Activated CD4-positive, alpha-beta T cell treated with anti-CD3 and anti-CD28 coated beads for 1 hour (primary cell): ENCODE results near the gene CEACAM16.
A peak's percentile ranks its signal among the peaks of the same experiment; 100 is the strongest.

ENCODE experiments used
- DNase-seq: peaks from one replicate; pipeline ENCODE4 v3.0.0-alpha.2; 2020

CEACAM16 gene

GRCh38 chr19:44726465-44726864, 27.5 kb downstream of the CEACAM16 start:
- no peak for DNase-seq

DNA sequence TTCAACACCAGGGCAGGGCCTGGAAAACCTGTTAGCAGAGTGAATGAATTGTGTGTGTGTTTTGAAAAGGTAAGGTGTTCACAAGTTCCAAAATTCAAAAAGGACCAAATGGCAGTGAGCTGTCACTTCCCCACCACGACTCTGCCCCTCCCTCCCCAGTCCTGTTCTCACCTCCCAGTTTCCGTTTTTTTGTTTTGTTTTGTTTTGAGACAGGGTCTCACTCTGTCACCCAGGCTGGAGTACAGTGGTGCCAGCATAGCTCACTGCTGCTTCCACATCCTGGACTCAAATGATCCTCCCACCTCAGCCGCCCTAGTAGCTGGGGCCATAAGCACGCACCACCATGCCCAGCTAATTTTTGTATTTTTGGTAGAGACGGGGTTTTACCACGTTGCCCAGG, 29.2 kb downstream of the CEACAM16 start:
- DNase-seq: no peak

DNA sequence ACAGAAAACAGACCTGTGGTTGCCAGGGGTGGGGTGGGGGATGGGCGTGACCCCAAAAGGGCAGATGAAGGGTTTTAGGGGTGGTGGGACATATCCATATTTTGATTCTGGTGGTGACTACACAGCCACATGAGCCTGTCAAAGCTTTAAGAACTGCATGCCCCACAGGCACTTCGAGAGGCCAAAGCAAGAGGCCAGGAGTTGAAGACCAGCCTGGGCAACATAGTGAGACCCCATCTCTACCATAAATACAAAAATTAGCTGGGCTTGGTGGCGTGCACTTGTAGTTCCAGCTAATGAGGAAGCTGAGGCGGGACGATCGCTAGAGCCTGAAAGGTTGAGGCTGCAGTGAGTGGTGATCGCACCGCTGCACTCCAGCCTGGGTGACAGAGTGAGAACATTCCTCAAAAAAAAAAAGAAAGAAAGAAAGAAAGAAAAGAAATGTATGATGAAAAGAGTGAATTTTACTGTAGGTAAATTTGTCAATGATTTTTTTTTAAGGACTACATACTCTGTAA, 30.6 kb downstream of the CEACAM16 start:
- no peak for DNase-seq

DNA sequence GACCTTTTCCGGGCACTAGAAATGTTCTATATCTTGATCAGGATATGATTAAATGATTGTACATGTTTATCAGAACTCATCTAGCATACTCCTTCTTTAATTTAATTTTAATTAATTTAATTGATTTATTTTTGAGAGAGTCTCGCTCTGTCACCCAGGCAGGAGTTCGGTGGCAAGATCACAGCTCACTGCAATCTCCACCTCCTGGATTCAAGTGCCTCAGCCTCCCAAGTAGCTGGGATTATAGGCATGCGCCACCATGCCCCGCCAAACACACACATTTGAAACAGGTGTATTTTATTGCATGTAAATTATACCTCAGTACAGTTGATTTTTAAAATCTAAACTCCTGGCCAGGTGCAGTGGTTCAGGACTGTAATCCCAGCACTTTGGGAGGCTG, 32.1 kb downstream of the CEACAM16 start:
- DNase-seq: no peak

DNA sequence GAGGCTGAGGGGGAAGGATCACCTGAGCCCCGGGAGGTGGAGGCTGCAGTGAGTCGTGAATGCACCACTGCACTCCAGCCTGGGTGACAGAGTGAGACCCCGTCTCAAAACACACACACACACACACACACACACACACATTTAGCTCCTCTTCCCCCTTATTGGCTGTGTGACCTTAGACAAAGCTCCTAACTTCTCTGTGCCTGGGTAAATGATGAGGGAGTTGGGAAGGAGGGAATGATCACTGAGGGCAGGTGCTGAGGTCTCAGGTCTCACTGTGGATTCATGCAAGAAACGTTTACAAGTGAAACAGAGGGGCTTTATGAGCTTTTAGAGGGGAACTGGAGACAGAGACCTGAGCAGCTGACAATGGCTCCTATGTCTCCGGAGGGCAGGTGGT, 32.7 kb downstream of the CEACAM16 start:
- no peak for DNase-seq

DNA sequence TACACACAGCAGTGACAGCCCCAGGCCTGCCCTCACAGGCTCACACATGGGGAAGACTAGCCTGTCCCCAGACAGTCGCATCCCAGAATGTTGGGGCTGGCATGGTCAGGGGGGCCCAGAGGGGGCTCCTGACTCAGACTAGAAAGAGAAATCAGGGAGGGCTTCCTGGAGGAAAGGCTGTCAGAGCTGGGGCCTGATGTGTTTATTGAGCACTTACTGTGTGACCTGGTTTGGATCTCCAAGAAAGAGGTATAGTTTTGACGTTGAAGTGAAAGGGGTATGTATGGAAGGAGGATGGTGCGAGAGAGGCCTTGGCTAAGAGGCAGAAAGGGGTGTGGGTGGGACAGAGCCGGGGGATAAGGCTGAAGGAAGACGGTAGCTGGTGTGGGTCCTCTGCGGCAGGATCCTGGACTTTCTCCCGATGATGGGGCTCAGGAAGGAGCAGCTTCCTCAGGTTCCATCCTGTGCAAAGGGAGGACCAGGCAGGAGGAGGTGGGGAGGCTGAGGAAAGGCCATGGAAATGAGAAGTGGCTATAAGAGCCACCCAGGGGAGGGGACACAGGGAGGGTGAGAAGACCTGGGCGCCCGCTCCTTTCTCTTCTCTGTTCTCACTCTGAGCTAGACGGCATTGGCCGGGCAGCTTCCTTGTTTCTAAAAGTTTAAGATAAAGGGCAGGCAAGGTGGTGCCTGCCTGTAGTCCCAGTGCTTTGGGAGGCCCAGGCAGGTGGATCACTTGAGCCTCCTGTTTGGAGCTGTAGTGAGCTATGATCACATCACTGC, 33.5 kb downstream of the CEACAM16 start:
- no peak for DNase-seq

DNA sequence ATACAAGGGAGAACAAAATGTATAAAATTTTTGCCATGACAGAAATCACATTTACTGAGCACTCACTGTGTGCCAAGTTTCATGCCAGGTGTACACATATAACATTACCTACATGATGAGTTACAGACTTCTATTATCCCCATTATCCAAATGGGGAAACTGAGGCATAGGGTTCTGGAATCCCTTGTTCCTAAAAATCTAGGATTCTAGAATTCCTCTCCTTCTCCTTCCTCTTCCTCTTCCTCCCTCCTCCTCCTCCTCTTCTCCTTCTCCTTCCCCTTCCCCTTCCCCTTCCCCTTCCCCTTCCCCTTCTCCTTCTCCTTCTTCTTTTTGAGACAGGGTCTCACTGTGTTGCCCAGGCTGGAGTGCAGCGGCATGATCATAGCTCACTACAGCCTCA, 35.4 kb downstream of the CEACAM16 start:
- no peak for DNase-seq

- no peak for DNase-seq
Measured at GRCh38 chr19:44735011-44735410, 36.1 kb downstream of the CEACAM16 start.

GRCh38 chr19:44737238-44738071, 38.5 kb downstream of the CEACAM16 start:
- no peak for DNase-seq

GRCh38 chr19:44738136-44738535, 39.2 kb downstream of the CEACAM16 start:
- no peak for DNase-seq

GRCh38 chr19:44738603-44739558, 39.9 kb downstream of the CEACAM16 start:
- no peak for DNase-seq

DNA sequence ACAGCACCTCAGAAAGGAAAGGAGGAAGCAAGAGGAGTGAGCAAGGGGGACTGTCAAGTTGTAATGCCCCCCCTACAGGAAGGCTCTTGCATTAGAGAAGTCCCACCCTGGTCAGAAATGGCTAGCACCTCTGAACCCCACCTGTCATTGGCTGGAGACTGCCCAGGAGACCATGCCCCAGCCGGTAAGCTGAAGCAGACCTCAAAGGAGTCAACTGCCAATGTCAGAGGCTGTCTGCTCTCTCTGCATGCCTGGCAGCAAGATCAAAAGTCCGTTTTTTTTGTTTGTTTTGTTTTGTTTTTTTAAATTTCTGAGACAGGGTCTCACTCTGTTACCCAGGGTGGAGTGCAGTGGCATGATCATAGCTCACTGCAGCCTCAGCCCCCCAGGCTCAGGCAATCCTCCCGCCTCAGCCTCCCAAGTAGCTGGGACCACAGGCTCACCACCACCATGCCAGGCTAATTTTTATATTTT, 41.4 kb downstream of the CEACAM16 start:
- DNase-seq: no peak

DNA sequence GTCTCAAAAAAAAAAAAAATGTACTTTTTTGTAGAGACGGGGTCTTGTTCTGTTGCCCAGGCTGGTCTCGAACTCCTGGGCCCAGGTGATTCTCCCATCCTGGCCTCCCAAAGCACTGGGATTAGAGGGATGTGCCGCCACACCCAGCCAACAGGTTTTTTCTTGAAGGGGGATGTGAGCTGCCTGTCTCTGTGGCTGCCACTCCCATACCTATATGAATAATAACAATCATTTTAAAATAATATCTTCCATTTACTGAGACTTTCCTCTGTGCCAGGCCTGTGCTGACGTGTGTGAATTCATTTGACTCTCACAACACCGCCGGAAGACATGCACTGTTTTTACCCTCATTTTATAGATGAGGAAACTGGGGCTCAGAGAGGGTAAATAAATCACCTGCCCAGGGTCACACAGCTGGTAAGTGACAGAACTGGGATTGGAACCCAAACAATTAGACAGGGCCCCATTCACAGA, 42.3 kb downstream of the CEACAM16 start:
- DNase-seq: no peak

DNA sequence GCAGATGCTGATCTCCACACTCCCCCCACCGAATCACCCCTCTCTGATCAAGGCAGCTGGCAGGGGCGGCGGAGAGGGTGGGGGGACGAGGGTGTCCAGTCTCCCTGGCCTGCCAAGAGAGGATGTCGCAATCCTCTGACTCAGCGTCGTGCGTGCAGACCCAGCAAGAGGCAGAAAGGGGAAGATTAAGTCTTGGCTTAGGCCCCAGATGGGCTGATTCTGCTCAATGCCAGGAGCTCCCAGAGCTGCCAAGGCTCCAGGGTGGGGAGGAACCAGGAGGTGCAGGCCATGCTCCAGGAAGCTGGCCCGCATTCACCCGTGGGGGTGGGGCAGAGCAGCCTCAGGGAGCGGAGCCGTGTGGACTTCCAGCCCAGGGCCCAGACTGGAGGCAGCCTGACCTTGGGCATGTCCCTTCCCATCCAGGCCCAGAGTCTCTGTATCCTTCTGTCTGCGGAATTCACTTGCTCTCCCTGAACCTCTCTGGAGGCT, 42.9 kb downstream of the CEACAM16 start:
- DNase-seq: no peak

GRCh38 chr19:44742330-44743061, 43.5 kb downstream of the CEACAM16 start:
- DNase-seq: no peak

DNA sequence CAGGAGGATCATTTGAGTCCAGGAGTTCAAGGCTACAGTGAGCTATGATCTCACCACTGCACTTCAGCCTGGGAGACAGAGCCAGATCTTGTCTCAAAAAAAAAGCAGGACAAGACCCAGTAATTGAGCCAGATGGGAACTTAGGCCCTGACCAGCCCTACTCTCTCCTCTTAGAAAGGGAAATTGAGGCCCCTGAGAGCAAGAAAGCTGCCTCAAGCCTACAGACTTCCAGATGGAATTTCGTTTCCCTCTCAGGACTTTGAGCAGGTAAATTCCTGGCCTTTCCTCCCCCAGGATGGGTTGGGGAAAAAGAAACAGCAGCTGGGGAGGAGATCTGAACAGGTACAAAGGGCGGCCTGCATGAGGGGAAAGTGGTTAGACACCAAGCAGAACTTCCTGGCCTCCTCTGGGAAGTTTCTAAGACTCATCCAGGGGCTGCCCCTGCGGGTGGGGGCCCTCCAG, 46.0 kb downstream of the CEACAM16 start:
- DNase-seq: no peak

GRCh38 chr19:44745341-44745831, 46.4 kb downstream of the CEACAM16 start:
- DNase-seq: no peak

DNA sequence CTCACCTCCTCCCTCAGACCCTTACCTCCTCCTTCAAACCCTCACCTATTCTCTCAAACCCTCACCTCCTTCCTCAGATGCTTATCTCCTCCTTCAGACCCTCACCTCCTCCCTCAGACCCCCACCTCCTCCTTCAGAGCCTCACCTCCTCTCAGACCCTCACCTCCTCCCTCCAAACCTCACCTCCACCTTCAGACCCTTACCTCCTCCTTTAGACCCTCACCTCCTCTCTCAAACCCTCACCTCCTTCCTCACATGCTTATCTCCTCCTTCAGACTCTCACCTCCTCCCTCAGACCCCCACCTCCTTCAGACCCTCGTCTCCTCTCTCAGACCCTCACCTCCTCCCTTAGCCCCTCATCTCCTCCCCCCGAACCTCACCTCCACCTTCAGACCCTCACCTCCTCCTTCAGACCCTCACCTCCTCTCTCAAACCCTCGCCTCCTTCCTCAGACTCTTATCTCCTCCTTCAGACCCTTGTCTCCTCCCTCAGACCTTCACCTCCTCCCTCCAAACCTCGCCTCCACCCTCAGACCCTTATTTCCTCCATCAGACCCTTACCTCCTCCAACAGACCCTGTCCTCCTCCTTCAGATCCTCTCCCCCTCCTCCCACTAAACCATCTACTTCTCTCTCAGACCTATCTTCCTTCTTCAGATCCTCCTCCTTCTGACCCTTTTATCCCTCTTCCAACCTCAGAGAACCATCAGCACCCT, 47.1 kb downstream of the CEACAM16 start:
- DNase-seq: no peak

DNA sequence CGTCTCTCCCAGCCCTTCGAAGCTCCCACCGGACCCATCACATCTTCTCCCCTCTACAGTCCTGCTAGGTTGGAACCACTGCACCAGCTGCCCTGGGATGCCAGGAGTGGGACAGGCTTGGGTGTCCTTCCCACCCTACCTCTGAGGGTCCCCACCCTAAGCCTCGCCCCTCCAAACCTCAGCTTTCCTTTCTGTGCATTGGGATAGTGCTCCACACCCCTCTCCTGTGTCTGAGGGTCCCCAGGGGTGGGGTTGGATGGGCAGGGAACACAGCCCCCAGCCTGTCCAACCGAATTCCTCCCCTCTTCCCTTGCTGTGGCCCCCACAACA, 47.6 kb downstream of the CEACAM16 start:
- no peak for DNase-seq

DNA sequence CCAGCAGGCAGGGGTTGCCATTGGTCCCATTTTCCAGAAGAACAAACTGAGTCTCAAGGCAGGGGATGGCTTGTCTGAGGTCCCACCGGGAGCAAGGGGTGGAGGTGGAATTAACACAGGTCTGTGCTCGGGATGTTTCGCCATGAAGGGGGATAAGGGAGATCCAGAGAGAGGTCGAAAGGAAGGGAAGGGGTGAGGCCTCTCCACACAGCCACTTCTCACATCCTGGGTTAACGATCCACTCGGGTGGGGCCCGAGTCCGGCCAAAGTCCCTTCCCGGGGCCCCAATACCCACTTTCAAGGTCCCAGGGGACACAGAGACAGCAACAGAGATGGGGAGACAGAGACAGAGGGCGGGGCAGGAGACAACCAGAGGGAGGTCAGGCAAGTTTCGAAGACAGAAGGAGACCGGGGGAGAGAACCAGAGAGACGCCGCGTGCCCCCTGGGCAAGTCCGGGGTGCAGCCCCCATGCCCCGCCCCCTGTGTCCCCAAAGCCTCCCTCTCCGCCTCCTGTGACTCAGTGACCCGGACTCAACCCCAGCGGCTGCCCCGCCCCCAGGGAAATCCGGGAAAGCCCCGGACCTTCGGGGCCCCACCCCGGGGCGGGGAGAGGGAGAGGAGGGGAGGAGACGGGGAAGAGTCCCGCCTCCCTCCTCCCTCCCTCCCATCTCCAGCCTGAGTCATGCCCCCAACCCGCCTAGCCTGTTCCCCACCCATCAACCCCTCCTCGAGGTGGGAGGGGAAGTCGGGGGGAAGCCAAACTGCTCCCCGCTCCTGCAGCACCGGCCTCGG, 48.2 kb downstream of the CEACAM16 start:
- DNase-seq: peak; percentile 90
